Measurements from ENCODE around the gene ZNF202. TPM values are rescaled to one million over a fixed set of nuclear protein-coding genes. Genes with fewer than 3 reads are reported as not detected.

Gene ZNF202
- total RNA-seq, 6 donors from 2014 or later = 1.00 to 11.4 (median 8.8) TPM

GRCh38 chr11:123736769-123737168, 4.7 kb downstream of the ZNF202 start:
- Histone ChIP-seq H3K27ac (no peak overlapping the region), H3K9me3 (no peaks in the 10 kb centered on the region), H3K27me3 (no peaks in the 10 kb centered on the region), H3K36me3 (peaks cover 0 to 23% (median 0%) of the 10 kb centered on the region in 4 donors), H3K4me3 (no peak overlapping the region), H3K4me1 (peaks cover 7 to 15% (median 10%) of the 10 kb centered on the region in 4 donors)
- no peak for DNase-seq
- no peak for TF ChIP-seq CTCF (IDR thresholded peaks at IDR 0.05)
- TF ChIP-seq EP300 (IDR thresholded peaks at IDR 0.05) = no peak
- TF ChIP-seq POLR2AphosphoS5 (IDR thresholded peaks at IDR 0.05) = no peak
- TF ChIP-seq POLR2A (IDR thresholded peaks at IDR 0.05) = no peak
- no peak for ATAC-seq (ENCODE audit: low FRiP score in 2 of 2)
- WGBS, 2 donors = 84 to 89% methylated on average over 3 of the region's 3 CpGs

GRCh38 chr11:123729602-123730001, 11.9 kb downstream of the ZNF202 start:
- Histone ChIP-seq H3K27ac (no peak overlapping the region), H3K36me3 (peaks cover 34 to 70% (median 59%) of the 10 kb centered on the region in 4 donors), H3K9me3 (no peaks in the 10 kb centered on the region)

GRCh38 chr11:123725995-123726655, 15.3 kb downstream of the ZNF202 start:
- Histone ChIP-seq H3K4me3 (no peak overlapping the region), H3K9me3 (no peaks in the 10 kb centered on the region), H3K27ac (no peak overlapping the region), H3K36me3 (peaks cover 34 to 67% (median 61%) of the 10 kb centered on the region in 4 donors), H3K27me3 (no peaks in the 10 kb centered on the region), H3K4me1 (no peaks in the 10 kb centered on the region)
- DNase-seq (peak in 1 of 2 donors; percentile 50), ATAC-seq (ENCODE audit: low FRiP score in 2 of 2) (no peak)
- 99% methylated on average over 23 of the region's 23 CpGs for WGBS, 2 donors
- TF ChIP-seq POLR2A (IDR thresholded peaks at IDR 0.05) = no peak
- no peak for TF ChIP-seq EP300 (IDR thresholded peaks at IDR 0.05)
- no peak for TF ChIP-seq POLR2AphosphoS5 (IDR thresholded peaks at IDR 0.05)
- TF ChIP-seq CTCF (IDR thresholded peaks at IDR 0.05) = no peak

More at GRCh38 chr11:123729602-123730001, 11.9 kb downstream of the ZNF202 start:
- DNase-seq (no peak), ATAC-seq (ENCODE audit: low FRiP score in 2 of 2) (no peak)
- WGBS, 2 donors = 91 to 98% methylated on average over 8 of the region's 8 CpGs
- TF ChIP-seq POLR2AphosphoS5 (IDR thresholded peaks at IDR 0.05) (no peak), POLR2A (IDR thresholded peaks at IDR 0.05) (no peak), EP300 (IDR thresholded peaks at IDR 0.05) (no peak)
- Histone ChIP-seq H3K27me3 (no peaks in the 10 kb centered on the region), H3K4me3 (no peak overlapping the region), H3K4me1 (no peaks in the 10 kb centered on the region)

- DNase-seq (no peak), ATAC-seq (ENCODE audit: low FRiP score in 2 of 2) (no peak)
- no peak overlapping the region for H3K27ac ChIP-seq
- H3K4me1 ChIP-seq = no peaks in the 10 kb centered on the region
- peaks cover 0 to 2% (median under 1%) of the 10 kb centered on the region in 4 donors for H3K36me3 ChIP-seq
- no peaks in the 10 kb centered on the region for H3K27me3 ChIP-seq
- H3K9me3 ChIP-seq = no peaks in the 10 kb centered on the region
- 71 to 76% methylated on average over 1 of the region's 1 CpG for WGBS, 2 donors
- H3K4me3 ChIP-seq = no peak overlapping the region
- TF ChIP-seq POLR2AphosphoS5 (IDR thresholded peaks at IDR 0.05) (no peak), CTCF (IDR thresholded peaks at IDR 0.05) (no peak), POLR2A (IDR thresholded peaks at IDR 0.05) (no peak), EP300 (IDR thresholded peaks at IDR 0.05) (no peak)
These were observed 22.0 kb downstream of the ZNF202 start for GRCh38 chr11:123719452-123719851.

- no peaks in the 10 kb centered on the region for H3K9me3 ChIP-seq
- TF ChIP-seq EP300 (IDR thresholded peaks at IDR 0.05) = no peak
- no peak for TF ChIP-seq POLR2A (IDR thresholded peaks at IDR 0.05)
- TF ChIP-seq CTCF (IDR thresholded peaks at IDR 0.05) = no peak
- TF ChIP-seq POLR2AphosphoS5 (IDR thresholded peaks at IDR 0.05) = no peak
- no peak overlapping the region for H3K27ac ChIP-seq
- 85 to 88% methylated on average over 4 of the region's 4 CpGs for WGBS, 2 donors
- H3K27me3 ChIP-seq = no peaks in the 10 kb centered on the region
- H3K36me3 ChIP-seq = no peaks in the 10 kb centered on the region
- ATAC-seq (ENCODE audit: low FRiP score in 2 of 2) (no peak), DNase-seq (no peak)
- H3K4me3 ChIP-seq = no peak overlapping the region
- H3K4me1 ChIP-seq = no peaks in the 10 kb centered on the region
These were observed 23.0 kb downstream of the ZNF202 start for GRCh38 chr11:123718469-123718868.

All from upper lobe of left lung (tissue), 6 donors.